HUES48 (cell line): ENCODE measurements around the gene CHRNB4.

Experiments
- H3K27ac ChIP-seq: one replicate; pipeline ENCODE4 v1.7.0; 2013; ENCODE audit warnings: low read depth, low read length, inconsistent platforms
- H3K27me3 ChIP-seq: 2 replicates; pipeline ENCODE4 v1.6.1; 2013; ENCODE audit warnings: mild to moderate bottlenecking, low read length; ENCODE audit not compliant: control insufficient read depth, insufficient read depth
- H3K36me3 ChIP-seq: 2 replicates; pipeline ENCODE4 v1.6.1; 2013; ENCODE audit warnings: low read length; ENCODE audit not compliant: control insufficient read depth, insufficient read depth
- H3K4me1 ChIP-seq: 2 replicates; pipeline ENCODE4 v1.6.1; 2013; ENCODE audit warnings: mild to moderate bottlenecking, low read length; ENCODE audit not compliant: control insufficient read depth, insufficient read depth
- H3K4me3 ChIP-seq: 2 replicates; pipeline ENCODE4 v1.5.1; 2013; ENCODE audit warnings: mild to moderate bottlenecking, low read depth, low read length
- H3K9ac ChIP-seq: 2 replicates; pipeline ENCODE4 v1.6.1; 2013; ENCODE audit warnings: mild to moderate bottlenecking, low read depth, low read length, moderate library complexity
- H3K9me3 ChIP-seq: 2 replicates; pipeline ENCODE4 v1.6.1; 2013; ENCODE audit warnings: low read length; ENCODE audit not compliant: control insufficient read depth, insufficient read depth

Gene CHRNB4

GRCh38 chr15:78666010-78666409 lies 25.0 kb upstream of the CHRNB4 start:
- Histone ChIP-seq H3K9ac (no peak overlapping the region), H3K9me3 (no peaks in the 10 kb centered on the region), H3K4me1 (no peaks in the 10 kb centered on the region), H3K36me3 (no peaks in the 10 kb centered on the region), H3K4me3 (no peak overlapping the region), H3K27ac (no peak overlapping the region), H3K27me3 (peaks cover 5% of the 10 kb centered on the region; the same call in 1 of the 2 replicates)

- peaks cover 5% of the 10 kb centered on the region; the same call in 1 of the 2 replicates for H3K27me3 ChIP-seq
- H3K9me3 ChIP-seq, result no peaks in the 10 kb centered on the region
- H3K9ac ChIP-seq, result no peak overlapping the region
- H3K4me3 ChIP-seq, result no peak overlapping the region
- H3K4me1 ChIP-seq, result no peaks in the 10 kb centered on the region
- H3K27ac ChIP-seq, result no peak overlapping the region
- H3K36me3 ChIP-seq, result no peaks in the 10 kb centered on the region
Observed at GRCh38 chr15:78663703-78664102, 22.7 kb upstream of the CHRNB4 start.

- Histone ChIP-seq H3K27ac (no peak overlapping the region), H3K27me3 (peaks cover 5% of the 10 kb centered on the region; the same call in 1 of the 2 replicates), H3K4me3 (no peak overlapping the region), H3K9ac (no peak overlapping the region), H3K9me3 (no peaks in the 10 kb centered on the region), H3K4me1 (no peaks in the 10 kb centered on the region), H3K36me3 (no peaks in the 10 kb centered on the region)
Observed at GRCh38 chr15:78662028-78662427, 21.0 kb upstream of the CHRNB4 start.

- no peaks in the 10 kb centered on the region for H3K4me1 ChIP-seq
Observed at GRCh38 chr15:78661001-78661400, 20.0 kb upstream of the CHRNB4 start.

GRCh38 chr15:78660584-78660983 lies 19.6 kb upstream of the CHRNB4 start:
- Histone ChIP-seq H3K27me3 (no peaks in the 10 kb centered on the region), H3K9ac (no peak overlapping the region), H3K27ac (no peak overlapping the region), H3K4me1 (no peaks in the 10 kb centered on the region), H3K9me3 (no peaks in the 10 kb centered on the region), H3K4me3 (no peak overlapping the region), H3K36me3 (no peaks in the 10 kb centered on the region)

More at GRCh38 chr15:78661001-78661400, 20.0 kb upstream of the CHRNB4 start:
- Histone ChIP-seq H3K36me3 (no peaks in the 10 kb centered on the region), H3K4me3 (no peak overlapping the region), H3K9ac (no peak overlapping the region), H3K27ac (no peak overlapping the region), H3K27me3 (no peaks in the 10 kb centered on the region), H3K9me3 (no peaks in the 10 kb centered on the region)

- H3K36me3 ChIP-seq, result no peaks in the 10 kb centered on the region
- H3K4me3 ChIP-seq, result no peak overlapping the region
- no peak overlapping the region for H3K9ac ChIP-seq
- H3K4me1 ChIP-seq, result no peaks in the 10 kb centered on the region
- H3K27ac ChIP-seq, result no peak overlapping the region
- no peaks in the 10 kb centered on the region for H3K9me3 ChIP-seq
- H3K27me3 ChIP-seq, result peaks cover 2% of the 10 kb centered on the region; the same call in 1 of the 2 replicates
Observed at GRCh38 chr15:78658823-78659222, 17.8 kb upstream of the CHRNB4 start.

GRCh38 chr15:78654272-78654671 lies 13.3 kb upstream of the CHRNB4 start:
- Histone ChIP-seq H3K9me3 (no peaks in the 10 kb centered on the region), H3K9ac (no peak overlapping the region), H3K4me1 (no peaks in the 10 kb centered on the region), H3K4me3 (no peak overlapping the region), H3K27me3 (peaks cover 3% of the 10 kb centered on the region; the same call in 1 of the 2 replicates), H3K27ac (no peak overlapping the region), H3K36me3 (no peaks in the 10 kb centered on the region)

- peaks cover 3% of the 10 kb centered on the region; the same call in 1 of the 2 replicates for H3K27me3 ChIP-seq
- H3K4me1 ChIP-seq, result no peaks in the 10 kb centered on the region
- H3K9ac ChIP-seq, result no peak overlapping the region
- no peaks in the 10 kb centered on the region for H3K36me3 ChIP-seq
- H3K27ac ChIP-seq, result no peak overlapping the region
- no peak overlapping the region for H3K4me3 ChIP-seq
- no peaks in the 10 kb centered on the region for H3K9me3 ChIP-seq
Observed at GRCh38 chr15:78651930-78652615, 11.1 kb upstream of the CHRNB4 start.

GRCh38 chr15:78651007-78651406 lies 10.0 kb upstream of the CHRNB4 start:
- no peaks in the 10 kb centered on the region for H3K4me1 ChIP-seq
- no peak overlapping the region for H3K9ac ChIP-seq
- no peak overlapping the region for H3K27ac ChIP-seq
- peaks cover 3% of the 10 kb centered on the region; the same call in 1 of the 2 replicates for H3K27me3 ChIP-seq
- H3K4me3 ChIP-seq, result no peak overlapping the region
- no peaks in the 10 kb centered on the region for H3K36me3 ChIP-seq
- H3K9me3 ChIP-seq, result no peaks in the 10 kb centered on the region

GRCh38 chr15:78650022-78650421 lies 9.0 kb upstream of the CHRNB4 start:
- H3K4me3 ChIP-seq, result no peak overlapping the region
- no peaks in the 10 kb centered on the region for H3K36me3 ChIP-seq
- H3K27ac ChIP-seq, result no peak overlapping the region
- H3K9me3 ChIP-seq, result no peaks in the 10 kb centered on the region
- H3K4me1 ChIP-seq, result no peaks in the 10 kb centered on the region
- H3K27me3 ChIP-seq, result peaks cover 3% of the 10 kb centered on the region; the same call in 1 of the 2 replicates
- no peak overlapping the region for H3K9ac ChIP-seq

- no peak overlapping the region for H3K27ac ChIP-seq
- no peak overlapping the region for H3K4me3 ChIP-seq
- H3K9ac ChIP-seq, result no peak overlapping the region
- no peaks in the 10 kb centered on the region for H3K36me3 ChIP-seq
- peaks cover 7% of the 10 kb centered on the region for H3K4me1 ChIP-seq
- H3K9me3 ChIP-seq, result no peaks in the 10 kb centered on the region
- H3K27me3 ChIP-seq, result peaks cover 4% of the 10 kb centered on the region
Observed at GRCh38 chr15:78645009-78645408, 4.0 kb upstream of the CHRNB4 start.
